Measurements from ENCODE around the gene POMT1. TPM values are rescaled to one million over a fixed set of nuclear protein-coding genes. Genes with fewer than 3 reads are reported as not detected.

The POMT1 gene
- total and polyA plus RNA-seq, 2 experiments from 2014 or later = 20.2 to 32.4 TPM

GRCh38 chr9:131500939-131501541 is 1.7 kb upstream of the POMT1 start:
- no peak for DNase-seq (ENCODE audit: low spot score)
- Mint-ChIP-seq H3K4me1 (peaks cover 21% of the 10 kb centered on the region), H3K27me3 (ENCODE audit: insufficient read depth, low read depth, poor library complexity) (peaks cover 46% of the 10 kb centered on the region), H3K36me3 (ENCODE audit: low read depth) (peaks cover 53% of the 10 kb centered on the region), H3K4me3 (peak overlapping the region; percentile 85), H3K9me3 (no peaks in the 10 kb centered on the region; the same call in 2 of the 3 replicates), H3K27ac (no peak overlapping the region)
- H3K27ac ChIP-seq (ENCODE audit: low read depth) = peak overlapping the region; percentile 72; the same call in 1 of the 2 replicates
- peaks cover 9% of the 10 kb centered on the region; the same call in 1 of the 2 replicates for H3K4me1 ChIP-seq (ENCODE audit: insufficient read depth)
- H3K4me3 ChIP-seq = no peak overlapping the region
- no peaks in the 10 kb centered on the region for H3K9me2 ChIP-seq (ENCODE audit: insufficient read depth)
- H3K27me3 ChIP-seq (ENCODE audit: insufficient read depth) = no peaks in the 10 kb centered on the region; the same call in 1 of the 2 replicates
- H3F3A ChIP-seq (replicated peaks; ENCODE audit: low read depth) = peaks cover 51% of the 10 kb centered on the region
- TF ChIP-seq EZH2 (IDR thresholded peaks at IDR 0.05; ENCODE audit: low read depth, unreplicated experiment) = no peak
- TF ChIP-seq POLR2AphosphoS5 (IDR thresholded peaks at IDR 0.05; ENCODE audit: low read depth) = peak; percentile 29; the same call in 1 of the 2 replicates
- no peak for ATAC-seq
- H3K36me3 ChIP-seq (ENCODE audit: insufficient read depth) = peaks cover 32% of the 10 kb centered on the region
- H2AFZ ChIP-seq = no peak overlapping the region
- H3K4me2 ChIP-seq = no peak overlapping the region
- H4K20me1 ChIP-seq (replicated peaks; ENCODE audit: insufficient read depth) = peaks cover 18% of the 10 kb centered on the region
- peaks cover 6% of the 10 kb centered on the region for H3K79me2 ChIP-seq (replicated peaks; ENCODE audit: insufficient read depth)

GRCh38 chr9:131503626-131504465 is 1.1 kb downstream of the POMT1 start:
- no peaks in the 10 kb centered on the region for H3K9me2 ChIP-seq (ENCODE audit: insufficient read depth)
- H3F3A ChIP-seq (replicated peaks; ENCODE audit: low read depth) = peaks cover 40% of the 10 kb centered on the region
- H3K27ac ChIP-seq (ENCODE audit: low read depth) = no peak overlapping the region
- DNase-seq (ENCODE audit: low spot score) = peak; percentile 65
- peaks cover 9% of the 10 kb centered on the region; the same call in 1 of the 2 replicates for H3K36me3 ChIP-seq (ENCODE audit: insufficient read depth)
- H2AFZ ChIP-seq = peak overlapping the region; percentile 97
- H3K79me2 ChIP-seq (replicated peaks; ENCODE audit: insufficient read depth) = peaks cover 6% of the 10 kb centered on the region
- no peak for TF ChIP-seq NANOG (IDR thresholded peaks at IDR 0.05; ENCODE audit: borderline replicate concordance)
- no peak for TF ChIP-seq STAT1 (IDR thresholded peaks at IDR 0.05; ENCODE audit: unreplicated experiment)
- no peak for TF ChIP-seq ETS1 (IDR thresholded peaks at IDR 0.05)
- no peak for TF ChIP-seq CREB1 (CRISPR knock-in tag; IDR thresholded peaks at IDR 0.05; ENCODE audit: low read depth)
- TF ChIP-seq EZH2 (IDR thresholded peaks at IDR 0.05; ENCODE audit: low read depth, unreplicated experiment) = no peak
- no peak for TF ChIP-seq JUNB (IDR thresholded peaks at IDR 0.05; ENCODE audit: unreplicated experiment)
- TF ChIP-seq CTCF (conservative IDR thresholded peaks at IDR 0.05; ENCODE audit: low read depth in 2 of 2) = peak in 1 of 2 experiments; percentile 24; a peak in 1 of 4 replicates
- TF ChIP-seq POLR2AphosphoS5 (IDR thresholded peaks at IDR 0.05; ENCODE audit: low read depth) = no peak
- peak overlapping the region; percentile 91 for H3K4me2 ChIP-seq
- H3K27me3 ChIP-seq (ENCODE audit: insufficient read depth) = no peaks in the 10 kb centered on the region; the same call in 1 of the 2 replicates
- peaks cover 4% of the 10 kb centered on the region for H4K20me1 ChIP-seq (replicated peaks; ENCODE audit: insufficient read depth)
- H3K4me1 ChIP-seq (ENCODE audit: insufficient read depth) = peaks cover 9% of the 10 kb centered on the region; the same call in 1 of the 2 replicates
- no peak overlapping the region for H3K27ac Mint-ChIP-seq
- peaks cover 33% of the 10 kb centered on the region for H3K27me3 Mint-ChIP-seq (ENCODE audit: insufficient read depth, low read depth, poor library complexity)
- H3K9me3 Mint-ChIP-seq = no peaks in the 10 kb centered on the region
- peak overlapping the region; percentile 85 for H3K4me3 Mint-ChIP-seq
- H3K4me3 ChIP-seq = peak overlapping the region; percentile 98
- H3K4me1 Mint-ChIP-seq = peaks cover 21% of the 10 kb centered on the region
- peaks cover 37% of the 10 kb centered on the region for H3K36me3 Mint-ChIP-seq (ENCODE audit: low read depth)
- ATAC-seq = peak; percentile 27

Data from GM23338 (cell line).